K562 (cell line): Measurements from ENCODE around the gene HERC3. TPM values are rescaled to one million over a fixed set of nuclear protein-coding genes. Genes with fewer than 3 reads are reported as not detected.

Source experiments
- CEBPB ChIP-seq: fragments of 450-650 bp; IDR thresholded peaks from 2 replicates; pipeline ENCODE4 v1.6.1; 2016; ENCODE audit warnings: missing genetic modification characterization, missing compliant biosample characterization
- DNMT1 ChIP-seq: fragments of 450-650 bp; IDR thresholded peaks from 2 replicates; pipeline ENCODE4 v1.6.1; 2016; ENCODE audit warnings: antibody characterized with exemption, mild to moderate bottlenecking
- ELF1 ChIP-seq: fragments of 200-800 bp; sonication (Bioruptor generic); IDR thresholded peaks from 2 replicates; pipeline ENCODE4 v1.6.1; 2016; ENCODE audit warnings: missing genetic modification characterization, missing compliant biosample characterization
- ETV5 ChIP-seq: sonication (generic); formaldehyde crosslinking; IDR thresholded peaks from 2 replicates; pipeline ENCODE4 v1.4.0; 2020; ENCODE audit warnings: low read depth, mild to moderate bottlenecking, missing genetic modification reagents
- ETV6 ChIP-seq, 3 experiments: fragments of 150-350 bp in 1 of 3; sonication (generic) in 1 of 3; formaldehyde crosslinking in 1 of 3; IDR thresholded peaks; 2 replicates each; pipeline versions ENCODE4 v1.6.1 to v1.8.0; 2014 to 2022; ENCODE audit warnings: borderline replicate concordance in 2 of 3, low read depth in 2 of 3, antibody characterized with exemption in 1 of 3, low read length in 1 of 3, mild to moderate bottlenecking in 1 of 3, missing genetic modification reagents in 1 of 3
- HNRNPLL ChIP-seq: fragments of 200-400 bp; formaldehyde crosslinking; IDR thresholded peaks from 2 replicates; pipeline ENCODE4 v1.6.1; 2017; ENCODE audit warnings: low read length, low read depth, mild to moderate bottlenecking; ENCODE audit not compliant: poor library complexity, severe bottlenecking
- KAT7 ChIP-seq: sonication (generic); formaldehyde crosslinking; IDR thresholded peaks from 2 replicates; pipeline ENCODE4 v1.8.0; 2022; ENCODE audit warnings: missing genetic modification reagents, mild to moderate bottlenecking, borderline replicate concordance
- L3MBTL2 ChIP-seq: fragments of 450-650 bp; IDR thresholded peaks from 2 replicates; pipeline ENCODE4 v1.6.1; 2016; ENCODE audit warnings: mild to moderate bottlenecking, moderate library complexity
- POLR2A ChIP-seq: fragments of 450-650 bp; conservative IDR thresholded peaks from 2 replicates; pipeline ENCODE4 v1.6.1; 2016
- POLR2B ChIP-seq: fragments of 450-650 bp; IDR thresholded peaks from 2 replicates; pipeline ENCODE4 v1.6.1; 2018; ENCODE audit warnings: low read depth; ENCODE audit not compliant: partially characterized antibody
- RBM39 ChIP-seq: fragments of 200-400 bp; formaldehyde crosslinking; optimal IDR thresholded peaks from 2 replicates; pipeline ENCODE3; 2018; ENCODE audit warnings: low read depth, low read length
- TFAM ChIP-seq: fragments of 250-450 bp; sonication (Bioruptor Pico); conservative IDR thresholded peaks from 2 replicates; pipeline ENCODE4 v1.5.0; 2021; ENCODE audit warnings: mild to moderate bottlenecking, moderate library complexity
- XRCC3 ChIP-seq: fragments of 450-650 bp; IDR thresholded peaks from 2 replicates; pipeline ENCODE4 v1.6.1; 2017; ENCODE audit warnings: mild to moderate bottlenecking, moderate library complexity
- ZBTB7A ChIP-seq: IDR thresholded peaks from 2 replicates; pipeline ENCODE4 v1.6.1; 2011; ENCODE audit warnings: low read depth, mild to moderate bottlenecking, low read length, moderate library complexity, borderline replicate concordance; ENCODE audit not compliant: control insufficient read depth
- ZEB2 ChIP-seq: fragments of 450-650 bp; IDR thresholded peaks from 2 replicates; pipeline ENCODE4 v1.6.1; 2016
- polyA plus RNA-seq, 8 experiments: library from polyadenylated mRNA; depleted of rRNA in 4 of 8; stranded (reverse) in 5 of 8; unstranded in 3 of 8; fragments of >200 nt; fragmentation: Nextera tagmentation in 2 of 8; fragmentation: Illumina TruSeq in 1 of 8; extraction: Ambion mirVana in 2 of 8; extraction: Trizol in 1 of 8; gene quantifications; 2 replicates each; pipeline versions ENCODE4 v1.2.1 to v1.2.3, GENCODE V29; 2011 to 2014; ENCODE audit warnings: inconsistent platforms in 1 of 8, missing spikeins in 1 of 8
- total RNA-seq, 7 experiments: library from RNA; depleted of rRNA in 6 of 7; stranded (reverse); fragments of >200 nt in 6 of 7; fragmentation: Illumina TruSeq in 2 of 7; extraction: Trizol in 2 of 7; gene quantifications; 2 replicates each; pipeline versions ENCODE4 v1.2.1 to v1.2.3, GENCODE V29; 2011 to 2021; ENCODE audit warnings: low replicate concordance in 1 of 7
- TF ChIP-seq, protein P1 (sequence below), 2 experiments: IDR thresholded peaks; 2 replicates each; pipeline ENCODE4 v1.6.1; 2012; ENCODE audit warnings: improper control_type of control experiment in 2 of 2, low read depth in 2 of 2, low read length in 2 of 2, borderline replicate concordance in 1 of 2
- TF ChIP-seq, protein P2 (sequence below): fragments of 450-650 bp; IDR thresholded peaks from 2 replicates; pipeline ENCODE4 v1.7.1; 2018; ENCODE audit warnings: mild to moderate bottlenecking, low read depth; ENCODE audit not compliant: partially characterized antibody
- TF ChIP-seq, protein P3 (sequence below), 3 experiments: fragments of 200-800 bp in 1 of 3; sonication (Bioruptor generic) in 1 of 3; sonication (generic) in 1 of 3; formaldehyde crosslinking in 1 of 3; IDR thresholded peaks; 2 replicates each; pipeline versions ENCODE4 v1.6.1 to v1.8.0; 2016 to 2022; ENCODE audit warnings: mild to moderate bottlenecking in 2 of 3, missing compliant biosample characterization in 2 of 3, missing genetic modification characterization in 2 of 3, missing genetic modification reagents in 1 of 3
- TF ChIP-seq, protein P4 (sequence below), 2 experiments: IDR thresholded peaks; 2 replicates each; pipeline ENCODE4 v1.6.1; 2011; ENCODE audit warnings: borderline replicate concordance in 1 of 2, control low read depth in 1 of 2, low read depth in 1 of 2, low read length in 1 of 2, mild to moderate bottlenecking in 1 of 2, mixed read lengths in 1 of 2, moderate library complexity in 1 of 2; ENCODE audit not compliant: insufficient read depth in 1 of 2, insufficient read length in 1 of 2, poor library complexity in 1 of 2, severe bottlenecking in 1 of 2; ENCODE audit errors: extremely low read depth in 1 of 2

Gene HERC3
- total and polyA plus RNA-seq, 9 of the 15 experiments (the other 6 are each of a cell fraction or from before 2014, with no cell fraction given): 1.8 to 13.1 (median 7.6) TPM

DNA sequence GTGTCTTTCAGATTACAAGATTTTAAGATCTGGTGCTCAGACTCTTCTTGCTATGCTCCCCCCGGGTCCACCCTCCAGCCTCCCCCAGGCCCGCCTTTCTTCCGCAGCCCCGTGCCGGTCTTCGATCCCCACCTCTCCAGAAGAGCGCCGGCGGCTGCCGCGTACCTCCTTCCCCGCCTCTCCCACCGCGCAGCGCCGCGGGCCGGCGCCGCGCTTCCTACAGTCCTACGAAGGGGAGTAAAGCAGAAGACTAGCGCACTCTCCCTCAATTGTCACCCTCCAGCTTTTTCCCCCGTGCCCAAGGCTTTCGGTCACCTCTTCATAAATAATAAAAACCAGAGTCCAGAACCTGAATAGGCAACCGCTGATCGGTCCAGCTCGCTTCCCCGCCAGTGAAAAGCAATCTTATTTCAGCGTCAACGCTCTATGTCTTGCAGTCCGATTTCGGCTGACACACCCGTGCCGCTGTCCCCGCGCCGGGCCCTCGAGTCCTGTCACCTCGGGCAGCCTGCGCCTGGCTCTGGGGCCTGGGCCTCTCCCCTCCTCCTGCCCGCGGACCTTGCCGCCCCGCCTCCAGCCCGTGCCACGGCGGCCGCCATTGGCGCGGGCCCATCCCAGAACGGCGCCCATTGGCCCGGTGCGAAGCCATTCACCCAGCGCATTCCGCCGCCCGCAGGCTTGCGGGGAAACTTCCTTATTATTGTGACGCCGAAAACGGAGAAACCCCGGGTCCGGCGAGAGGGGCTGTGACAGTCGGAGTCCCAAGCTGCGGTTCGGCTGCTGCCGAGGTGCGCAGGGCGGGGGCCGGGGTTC, at the start of gene HERC3 (continued):
- TF ChIP-seq, protein P1, sequence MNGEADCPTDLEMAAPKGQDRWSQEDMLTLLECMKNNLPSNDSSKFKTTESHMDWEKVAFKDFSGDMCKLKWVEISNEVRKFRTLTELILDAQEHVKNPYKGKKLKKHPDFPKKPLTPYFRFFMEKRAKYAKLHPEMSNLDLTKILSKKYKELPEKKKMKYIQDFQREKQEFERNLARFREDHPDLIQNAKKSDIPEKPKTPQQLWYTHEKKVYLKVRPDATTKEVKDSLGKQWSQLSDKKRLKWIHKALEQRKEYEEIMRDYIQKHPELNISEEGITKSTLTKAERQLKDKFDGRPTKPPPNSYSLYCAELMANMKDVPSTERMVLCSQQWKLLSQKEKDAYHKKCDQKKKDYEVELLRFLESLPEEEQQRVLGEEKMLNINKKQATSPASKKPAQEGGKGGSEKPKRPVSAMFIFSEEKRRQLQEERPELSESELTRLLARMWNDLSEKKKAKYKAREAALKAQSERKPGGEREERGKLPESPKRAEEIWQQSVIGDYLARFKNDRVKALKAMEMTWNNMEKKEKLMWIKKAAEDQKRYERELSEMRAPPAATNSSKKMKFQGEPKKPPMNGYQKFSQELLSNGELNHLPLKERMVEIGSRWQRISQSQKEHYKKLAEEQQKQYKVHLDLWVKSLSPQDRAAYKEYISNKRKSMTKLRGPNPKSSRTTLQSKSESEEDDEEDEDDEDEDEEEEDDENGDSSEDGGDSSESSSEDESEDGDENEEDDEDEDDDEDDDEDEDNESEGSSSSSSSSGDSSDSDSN (IDR thresholded peaks at IDR 0.05; ENCODE audit: borderline replicate concordance in 1 of 2, low read depth in 2 of 2, low read length in 2 of 2): peak; percentile 37 to 43; a peak in 2 of 4 replicates
- TF ChIP-seq L3MBTL2 (peak; percentile 98), DNMT1 (no peak), ETV5 (CRISPR knock-in tag) (no peak), ETV6 (IDR thresholded peaks at IDR 0.05; ENCODE audit: borderline replicate concordance in 1 of 2, low read depth in 2 of 2, low read length in 1 of 2) (no peak), ETV6 (CRISPR knock-in tag; IDR thresholded peaks at IDR 0.05; ENCODE audit: borderline replicate concordance) (no peak), ELF1 (tag) (peak; percentile 69; the same call in 1 of the 2 replicates), XRCC3 (no peak), ZBTB7A (peak; percentile 3; the same call in 1 of the 2 replicates), RBM39 (no peak), KAT7 (no peak), POLR2B (no peak), TFAM (CRISPR knock-in tag) (no peak), HNRNPLL (peak; percentile 36), CEBPB (tag) (no peak), ZEB2 (no peak), POLR2A (no peak)
- TF ChIP-seq, protein P2, sequence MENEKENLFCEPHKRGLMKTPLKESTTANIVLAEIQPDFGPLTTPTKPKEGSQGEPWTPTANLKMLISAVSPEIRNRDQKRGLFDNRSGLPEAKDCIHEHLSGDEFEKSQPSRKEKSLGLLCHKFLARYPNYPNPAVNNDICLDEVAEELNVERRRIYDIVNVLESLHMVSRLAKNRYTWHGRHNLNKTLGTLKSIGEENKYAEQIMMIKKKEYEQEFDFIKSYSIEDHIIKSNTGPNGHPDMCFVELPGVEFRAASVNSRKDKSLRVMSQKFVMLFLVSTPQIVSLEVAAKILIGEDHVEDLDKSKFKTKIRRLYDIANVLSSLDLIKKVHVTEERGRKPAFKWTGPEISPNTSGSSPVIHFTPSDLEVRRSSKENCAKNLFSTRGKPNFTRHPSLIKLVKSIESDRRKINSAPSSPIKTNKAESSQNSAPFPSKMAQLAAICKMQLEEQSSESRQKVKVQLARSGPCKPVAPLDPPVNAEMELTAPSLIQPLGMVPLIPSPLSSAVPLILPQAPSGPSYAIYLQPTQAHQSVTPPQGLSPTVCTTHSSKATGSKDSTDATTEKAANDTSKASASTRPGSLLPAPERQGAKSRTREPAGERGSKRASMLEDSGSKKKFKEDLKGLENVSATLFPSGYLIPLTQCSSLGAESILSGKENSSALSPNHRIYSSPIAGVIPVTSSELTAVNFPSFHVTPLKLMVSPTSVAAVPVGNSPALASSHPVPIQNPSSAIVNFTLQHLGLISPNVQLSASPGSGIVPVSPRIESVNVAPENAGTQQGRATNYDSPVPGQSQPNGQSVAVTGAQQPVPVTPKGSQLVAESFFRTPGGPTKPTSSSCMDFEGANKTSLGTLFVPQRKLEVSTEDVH: no peak
- TF ChIP-seq, protein P3, sequence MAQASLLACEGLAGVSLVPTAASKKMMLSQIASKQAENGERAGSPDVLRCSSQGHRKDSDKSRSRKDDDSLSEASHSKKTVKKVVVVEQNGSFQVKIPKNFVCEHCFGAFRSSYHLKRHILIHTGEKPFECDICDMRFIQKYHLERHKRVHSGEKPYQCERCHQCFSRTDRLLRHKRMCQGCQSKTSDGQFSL (CRISPR knock-in tag; IDR thresholded peaks at IDR 0.05): 0 out of 2 replicates have a peak, but pooled peaks have one; percentile 37
- TF ChIP-seq, protein P3 (tag; IDR thresholded peaks at IDR 0.05): no peak
- TF ChIP-seq, protein P4, sequence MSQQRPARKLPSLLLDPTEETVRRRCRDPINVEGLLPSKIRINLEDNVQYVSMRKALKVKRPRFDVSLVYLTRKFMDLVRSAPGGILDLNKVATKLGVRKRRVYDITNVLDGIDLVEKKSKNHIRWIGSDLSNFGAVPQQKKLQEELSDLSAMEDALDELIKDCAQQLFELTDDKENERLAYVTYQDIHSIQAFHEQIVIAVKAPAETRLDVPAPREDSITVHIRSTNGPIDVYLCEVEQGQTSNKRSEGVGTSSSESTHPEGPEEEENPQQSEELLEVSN (IDR thresholded peaks at IDR 0.05; ENCODE audit: borderline replicate concordance in 1 of 2, extremely low read depth in 1 of 2, insufficient read depth in 1 of 2, insufficient read length in 1 of 2, low read depth in 1 of 2, low read length in 1 of 2, poor library complexity in 1 of 2, severe bottlenecking in 1 of 2): peak; percentile 82 to 95
